ENCODE measurements around the gene ACAD10.

Gene ACAD10

DNA sequence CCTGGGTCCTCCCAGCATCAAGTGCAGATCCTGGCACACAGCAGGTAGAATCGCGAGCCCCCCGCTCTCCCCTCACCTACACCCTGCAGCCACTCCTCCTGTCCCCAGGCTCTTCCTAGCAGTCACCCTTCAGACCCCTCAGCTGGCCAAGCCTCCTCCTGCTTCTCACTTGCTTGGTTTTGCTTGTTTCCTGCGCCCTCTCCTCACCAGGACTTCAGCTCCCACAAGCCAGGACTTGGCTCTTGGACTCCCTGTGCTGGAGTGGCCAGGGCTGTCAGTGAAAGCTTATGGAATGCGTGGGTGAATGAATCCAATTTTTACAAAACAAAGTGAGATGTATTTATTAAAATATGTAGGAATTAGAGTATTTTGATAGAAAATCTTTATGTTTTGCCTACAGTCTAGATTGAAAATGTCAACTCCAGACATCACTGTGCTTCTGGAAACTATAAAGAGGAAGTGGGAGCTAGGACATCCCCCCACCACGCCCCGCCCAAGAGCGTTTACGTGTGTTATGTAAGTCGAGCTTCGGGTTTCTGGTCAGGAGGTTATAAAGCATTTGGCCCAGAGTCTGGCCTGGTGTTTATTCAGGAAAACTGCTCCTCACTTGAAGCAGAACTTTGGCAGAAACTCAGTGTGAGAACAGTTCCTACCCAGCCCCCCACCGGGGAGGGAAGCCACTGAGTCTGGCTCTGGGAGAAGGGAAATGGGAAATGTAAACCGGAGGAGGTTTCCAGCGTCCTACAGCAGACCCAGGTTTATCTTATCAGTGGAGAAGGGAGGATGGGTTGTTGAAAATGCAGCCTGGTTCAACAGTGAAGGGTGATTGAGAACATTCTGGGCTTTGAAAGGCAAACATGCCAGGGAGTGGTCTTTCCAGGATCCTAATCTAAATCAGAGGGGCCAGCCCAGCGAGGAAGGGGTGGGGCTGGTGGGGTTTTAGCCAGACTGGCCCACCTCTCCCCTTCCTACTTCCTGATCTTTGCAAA, 89.6 kb downstream of the ACAD10 start:
- Histone ChIP-seq H3K36me3 (ENCODE audit: control insufficient read depth, insufficient read depth, low read length) (peaks cover under 1% of the 10 kb centered on the region), H3K4me3 (ENCODE audit: low read length) (peak overlapping the region; percentile 59), H3K27me3 (ENCODE audit: control insufficient read depth, insufficient read depth, low read length) (no peaks in the 10 kb centered on the region), H3K27ac (ENCODE audit: low read depth, low read length) (peak overlapping the region; percentile 94), H3K4me1 (ENCODE audit: control insufficient read depth, insufficient read depth, low read length) (peaks cover 42% of the 10 kb centered on the region), H3K9ac (ENCODE audit: low read length) (peak overlapping the region; percentile 6)

DNA sequence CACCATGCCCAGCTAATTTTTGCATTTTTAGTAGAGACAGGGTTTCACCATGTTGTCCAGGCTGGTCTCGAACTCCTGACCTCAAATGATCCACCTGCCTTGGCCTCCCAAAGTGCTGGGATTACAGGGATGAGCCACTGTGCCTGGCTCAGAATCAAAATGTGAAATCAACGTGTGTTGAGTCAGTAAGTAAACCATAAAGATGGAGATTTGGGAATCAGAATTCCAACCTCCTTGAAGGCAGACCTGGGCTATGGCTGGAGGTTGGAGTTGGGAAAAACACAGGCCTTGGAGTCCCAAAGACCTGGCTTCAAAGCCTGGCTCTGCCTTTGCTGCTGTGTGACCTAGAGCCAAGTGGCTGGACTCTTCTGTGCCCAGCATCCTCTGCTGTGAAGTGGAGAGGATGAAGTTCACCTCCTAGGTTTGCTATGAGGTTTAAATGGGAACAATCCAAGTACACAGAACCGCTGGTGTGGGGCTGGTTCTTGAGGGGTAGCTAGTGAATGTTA, 91.0 kb downstream of the ACAD10 start:
- peak overlapping the region; percentile 67 for H3K27ac ChIP-seq (ENCODE audit: low read depth, low read length)
- H3K4me1 ChIP-seq (ENCODE audit: control insufficient read depth, insufficient read depth, low read length) = peaks cover 42% of the 10 kb centered on the region
- no peak overlapping the region for H3K4me3 ChIP-seq (ENCODE audit: low read length)
- no peak overlapping the region for H3K9ac ChIP-seq (ENCODE audit: low read length)
- peaks cover 12% of the 10 kb centered on the region for H3K36me3 ChIP-seq (ENCODE audit: control insufficient read depth, insufficient read depth, low read length)
- H3K27me3 ChIP-seq (ENCODE audit: control insufficient read depth, insufficient read depth, low read length) = no peaks in the 10 kb centered on the region

- Histone ChIP-seq H3K4me3 (ENCODE audit: low read length) (peak overlapping the region; percentile 22), H3K4me1 (ENCODE audit: control insufficient read depth, insufficient read depth, low read length) (peaks cover 42% of the 10 kb centered on the region), H3K27ac (ENCODE audit: low read depth, low read length) (peak overlapping the region; percentile 67), H3K36me3 (ENCODE audit: control insufficient read depth, insufficient read depth, low read length) (peaks cover 13% of the 10 kb centered on the region), H3K9ac (ENCODE audit: low read length) (no peak overlapping the region), H3K27me3 (ENCODE audit: control insufficient read depth, insufficient read depth, low read length) (no peaks in the 10 kb centered on the region)
Measured at GRCh38 chr12:111777345-111778045, 91.6 kb downstream of the ACAD10 start.

DNA sequence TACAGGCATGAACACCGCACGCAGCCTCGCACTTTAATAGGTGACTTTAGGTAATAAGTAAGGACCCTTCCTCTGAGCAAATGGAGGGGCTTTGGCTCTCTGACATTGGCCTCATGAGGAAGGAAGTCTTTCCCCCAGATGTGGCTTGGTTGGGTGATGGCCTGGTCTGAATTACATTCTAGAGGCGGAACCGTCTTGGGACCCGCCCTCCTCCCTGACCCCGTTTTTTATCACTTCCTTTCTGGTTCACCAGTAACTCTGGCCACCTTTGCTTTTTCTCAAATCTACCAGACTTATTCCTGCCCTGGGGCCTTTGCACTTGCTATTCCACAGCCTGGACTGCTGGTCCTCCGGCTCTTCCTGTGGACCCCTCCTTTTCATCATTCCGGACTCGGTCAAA, 94.3 kb downstream of the ACAD10 start:
- H3K4me1 ChIP-seq (ENCODE audit: control insufficient read depth, insufficient read depth, low read length) = peaks cover 22% of the 10 kb centered on the region
- H3K9ac ChIP-seq (ENCODE audit: low read length) = no peak overlapping the region
- no peaks in the 10 kb centered on the region for H3K27me3 ChIP-seq (ENCODE audit: control insufficient read depth, insufficient read depth, low read length)
- peaks cover 30% of the 10 kb centered on the region for H3K36me3 ChIP-seq (ENCODE audit: control insufficient read depth, insufficient read depth, low read length)
- H3K27ac ChIP-seq (ENCODE audit: low read depth, low read length) = no peak overlapping the region
- H3K4me3 ChIP-seq (ENCODE audit: low read length) = no peak overlapping the region

DNA sequence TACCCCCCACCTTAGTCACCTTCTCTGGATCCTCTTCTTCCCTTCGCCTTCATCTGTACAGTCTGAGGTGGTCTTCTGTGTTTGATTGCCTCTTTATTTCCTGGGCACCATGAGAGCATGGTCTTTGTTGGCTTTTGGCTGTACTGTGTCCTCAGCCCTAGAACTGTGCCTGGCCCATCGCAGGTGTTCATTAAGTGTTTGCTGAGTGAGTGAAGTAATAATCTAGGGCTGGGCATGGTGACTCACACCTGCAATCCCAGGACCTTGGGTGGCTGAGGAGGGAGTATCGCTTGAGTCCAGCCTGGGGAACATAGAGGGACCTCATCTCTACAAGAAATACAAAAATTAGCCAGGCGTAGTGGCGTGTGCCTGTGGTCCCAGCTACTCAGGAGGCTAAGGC, 94.8 kb downstream of the ACAD10 start:
- Histone ChIP-seq H3K36me3 (ENCODE audit: control insufficient read depth, insufficient read depth, low read length) (peaks cover 30% of the 10 kb centered on the region), H3K27ac (ENCODE audit: low read depth, low read length) (no peak overlapping the region), H3K27me3 (ENCODE audit: control insufficient read depth, insufficient read depth, low read length) (no peaks in the 10 kb centered on the region), H3K9ac (ENCODE audit: low read length) (no peak overlapping the region), H3K4me1 (ENCODE audit: control insufficient read depth, insufficient read depth, low read length) (peaks cover 20% of the 10 kb centered on the region), H3K4me3 (ENCODE audit: low read length) (no peak overlapping the region)

- Histone ChIP-seq H3K27ac (ENCODE audit: low read depth, low read length) (no peak overlapping the region), H3K4me3 (ENCODE audit: low read length) (no peak overlapping the region), H3K9ac (ENCODE audit: low read length) (no peak overlapping the region), H3K36me3 (ENCODE audit: control insufficient read depth, insufficient read depth, low read length) (peaks cover 30% of the 10 kb centered on the region), H3K4me1 (ENCODE audit: control insufficient read depth, insufficient read depth, low read length) (peaks cover 15% of the 10 kb centered on the region), H3K27me3 (ENCODE audit: control insufficient read depth, insufficient read depth, low read length) (no peaks in the 10 kb centered on the region)
Measured at GRCh38 chr12:111781085-111781658, 95.3 kb downstream of the ACAD10 start.

DNA sequence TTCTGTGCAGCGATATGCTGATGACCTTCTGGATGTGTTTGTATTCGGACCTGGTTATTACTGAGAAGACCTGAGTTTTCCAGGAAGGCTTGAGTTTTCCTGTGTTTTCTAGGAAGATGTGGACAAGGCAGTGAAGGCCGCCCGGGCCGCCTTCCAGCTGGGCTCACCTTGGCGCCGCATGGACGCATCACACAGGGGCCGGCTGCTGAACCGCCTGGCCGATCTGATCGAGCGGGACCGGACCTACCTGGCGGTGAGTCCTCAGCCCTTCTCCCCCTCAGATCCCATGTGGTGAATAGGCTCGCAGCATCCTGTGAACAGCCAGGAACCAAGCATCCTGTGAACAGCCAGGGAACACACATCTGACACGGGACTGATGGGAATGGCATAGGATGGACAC, 97.2 kb downstream of the ACAD10 start:
- no peaks in the 10 kb centered on the region for H3K4me1 ChIP-seq (ENCODE audit: control insufficient read depth, insufficient read depth, low read length)
- H3K27ac ChIP-seq (ENCODE audit: low read depth, low read length) = no peak overlapping the region
- H3K9ac ChIP-seq (ENCODE audit: low read length) = no peak overlapping the region
- no peak overlapping the region for H3K4me3 ChIP-seq (ENCODE audit: low read length)
- H3K36me3 ChIP-seq (ENCODE audit: control insufficient read depth, insufficient read depth, low read length) = peaks cover 35% of the 10 kb centered on the region
- H3K27me3 ChIP-seq (ENCODE audit: control insufficient read depth, insufficient read depth, low read length) = no peaks in the 10 kb centered on the region

DNA sequence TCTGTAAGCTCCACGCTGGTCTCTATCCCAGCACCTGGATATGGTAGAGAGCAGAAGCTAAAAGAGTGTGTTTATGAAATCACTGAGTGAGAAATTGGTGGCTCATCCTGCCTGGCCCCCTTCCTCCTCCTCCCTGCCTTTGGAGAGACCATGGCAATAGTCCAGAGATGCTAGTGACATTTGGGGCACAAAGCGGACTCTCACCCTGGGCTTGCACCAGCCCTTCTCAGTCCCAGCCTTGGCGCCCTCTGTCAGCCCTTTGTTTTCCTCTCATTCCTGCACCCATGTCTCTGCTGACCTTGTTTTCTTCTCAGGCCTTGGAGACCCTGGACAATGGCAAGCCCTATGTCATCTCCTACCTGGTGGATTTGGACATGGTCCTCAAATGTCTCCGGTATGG, 99.1 kb downstream of the ACAD10 start:
- H3K27ac ChIP-seq (ENCODE audit: low read depth, low read length) = no peak overlapping the region
- no peaks in the 10 kb centered on the region for H3K4me1 ChIP-seq (ENCODE audit: control insufficient read depth, insufficient read depth, low read length)
- H3K27me3 ChIP-seq (ENCODE audit: control insufficient read depth, insufficient read depth, low read length) = no peaks in the 10 kb centered on the region
- peaks cover 41% of the 10 kb centered on the region for H3K36me3 ChIP-seq (ENCODE audit: control insufficient read depth, insufficient read depth, low read length)
- no peak overlapping the region for H3K4me3 ChIP-seq (ENCODE audit: low read length)
- no peak overlapping the region for H3K9ac ChIP-seq (ENCODE audit: low read length)

DNA sequence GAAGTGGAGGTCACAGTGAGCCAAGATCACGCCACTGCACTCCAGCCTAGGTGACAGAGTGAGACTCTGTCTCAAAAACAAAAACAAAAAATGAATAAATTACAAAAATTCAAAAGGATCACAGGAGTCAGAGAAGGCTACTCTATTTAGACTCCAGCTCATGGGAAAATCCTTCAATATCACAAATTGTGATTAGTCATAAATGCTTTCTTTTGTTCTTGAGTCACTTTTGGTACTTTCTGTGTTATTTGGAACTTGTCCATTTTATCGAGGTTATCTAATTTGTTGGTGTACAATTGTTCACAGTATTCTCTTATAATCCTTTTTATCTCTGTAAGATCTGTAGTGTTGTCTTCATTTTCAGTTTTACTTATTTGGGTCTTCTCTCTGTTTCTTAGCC, 99.8 kb downstream of the ACAD10 start:
- Histone ChIP-seq H3K9ac (ENCODE audit: low read length) (no peak overlapping the region), H3K27me3 (ENCODE audit: control insufficient read depth, insufficient read depth, low read length) (no peaks in the 10 kb centered on the region), H3K27ac (ENCODE audit: low read depth, low read length) (no peak overlapping the region), H3K4me3 (ENCODE audit: low read length) (no peak overlapping the region), H3K36me3 (ENCODE audit: control insufficient read depth, insufficient read depth, low read length) (peaks cover 44% of the 10 kb centered on the region), H3K4me1 (ENCODE audit: control insufficient read depth, insufficient read depth, low read length) (no peaks in the 10 kb centered on the region)

- H3K4me3 ChIP-seq (ENCODE audit: low read length) = no peak overlapping the region
- peaks cover 49% of the 10 kb centered on the region for H3K36me3 ChIP-seq (ENCODE audit: control insufficient read depth, insufficient read depth, low read length)
- no peak overlapping the region for H3K27ac ChIP-seq (ENCODE audit: low read depth, low read length)
Measured at GRCh38 chr12:111788178-111788654, 102.4 kb downstream of the ACAD10 start.

DNA sequence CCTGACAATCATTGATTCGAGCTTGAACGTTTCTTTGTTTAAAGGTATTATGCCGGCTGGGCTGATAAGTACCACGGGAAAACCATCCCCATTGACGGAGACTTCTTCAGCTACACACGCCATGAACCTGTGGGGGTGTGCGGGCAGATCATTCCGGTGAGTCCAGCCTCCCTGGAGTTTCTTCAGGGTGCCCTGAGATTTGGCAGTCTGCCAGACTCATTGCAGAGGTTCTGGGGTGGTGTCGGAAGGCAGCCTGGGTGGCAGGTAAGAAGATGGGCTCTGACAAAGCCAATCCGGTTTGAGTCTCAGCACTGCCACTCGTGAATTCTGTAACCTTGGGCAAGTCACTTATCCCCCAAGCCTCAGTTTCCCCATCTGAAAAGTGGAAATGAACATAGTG, 103.9 kb downstream of the ACAD10 start:
- Histone ChIP-seq H3K4me1 (ENCODE audit: control insufficient read depth, insufficient read depth, low read length) (no peaks in the 10 kb centered on the region), H3K36me3 (ENCODE audit: control insufficient read depth, insufficient read depth, low read length) (peaks cover 47% of the 10 kb centered on the region), H3K27ac (ENCODE audit: low read depth, low read length) (no peak overlapping the region), H3K9ac (ENCODE audit: low read length) (no peak overlapping the region), H3K27me3 (ENCODE audit: control insufficient read depth, insufficient read depth, low read length) (no peaks in the 10 kb centered on the region), H3K4me3 (ENCODE audit: low read length) (no peak overlapping the region)

More at GRCh38 chr12:111788178-111788654, 102.4 kb downstream of the ACAD10 start:
- Histone ChIP-seq H3K4me1 (ENCODE audit: control insufficient read depth, insufficient read depth, low read length) (no peaks in the 10 kb centered on the region), H3K27me3 (ENCODE audit: control insufficient read depth, insufficient read depth, low read length) (no peaks in the 10 kb centered on the region), H3K9ac (ENCODE audit: low read length) (no peak overlapping the region)

DNA sequence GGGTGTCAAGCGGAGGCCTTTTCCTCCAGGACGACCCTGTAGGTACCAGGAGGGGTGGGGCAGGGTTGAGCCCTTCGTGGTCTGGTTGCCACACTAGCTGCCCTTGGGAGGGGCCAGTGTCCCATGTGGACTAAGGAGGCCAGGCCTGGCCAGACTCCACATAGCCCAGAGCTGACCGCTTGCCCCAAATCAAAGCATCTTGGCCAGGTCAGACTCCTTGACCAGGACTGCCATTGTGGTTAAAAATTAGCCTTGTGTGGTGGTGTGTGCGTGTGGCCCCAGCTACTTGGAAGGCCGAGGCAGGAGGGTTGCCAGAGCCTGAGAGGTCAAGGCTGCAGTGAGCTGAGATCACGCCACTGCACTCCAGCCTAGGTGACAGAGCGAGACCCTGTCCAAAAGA, 105.7 kb downstream of the ACAD10 start:
- H3K4me3 ChIP-seq (ENCODE audit: low read length) = no peak overlapping the region
- no peaks in the 10 kb centered on the region for H3K4me1 ChIP-seq (ENCODE audit: control insufficient read depth, insufficient read depth, low read length)
- H3K9ac ChIP-seq (ENCODE audit: low read length) = no peak overlapping the region
- H3K27me3 ChIP-seq (ENCODE audit: control insufficient read depth, insufficient read depth, low read length) = no peaks in the 10 kb centered on the region
- H3K36me3 ChIP-seq (ENCODE audit: control insufficient read depth, insufficient read depth, low read length) = peaks cover 46% of the 10 kb centered on the region
- H3K27ac ChIP-seq (ENCODE audit: low read depth, low read length) = peak overlapping the region; percentile 27
